K562 (cell line): ENCODE measurements around the gene LENEP. TPM values are rescaled to one million over a fixed set of nuclear protein-coding genes. Genes with fewer than 3 reads are reported as not detected.

Experiments used
- ATAC-seq: fragments of 200-7000 bp; cut with Tn5 transposase; 3 replicates; pipeline ENCODE4 v1.9.1; 2020; ENCODE audit warnings: moderate library complexity
- BruUV-seq: library from RNA; stranded (reverse); fragments of 400-500 nt; replicated peaks from 2 replicates; lab custom pipeline; 2021; lab: Mats Ljungman, UMichigan
- CTCF ChIA-PET: fragments of 300-600 bp; formaldehyde crosslinking; extraction: SDS; loops from one replicate; lab custom pipeline; 2021; ENCODE audit warnings: low intra/inter-chr PET ratio; lab: Yijun Ruan, JAX
- POLR2A ChIA-PET: fragments of 300-600, 350-650 bp; sonication (Branson Sonifier 250); formaldehyde crosslinking; extraction: SDS; loops from one replicate; lab custom pipeline; 2021; ENCODE audit warnings: antibody characterized with exemption, inconsistent platforms; lab: Yijun Ruan, JAX
- DNase-seq, 4 experiments: peaks; one replicate each; pipeline versions ENCODE4 v3.0.0 to v3.0.0-alpha.2; 2011 to 2018; ENCODE audit warnings: low spot score in 3 of 4, mixed read lengths in 3 of 4; ENCODE audit errors: extremely low read depth in 1 of 4
- FAIRE-seq: peaks from 2 replicates; lab custom pipeline; 2011; peaks lifted over from hg19 to GRCh38; lab: Jason Lieb, UNC
- H2AFZ ChIP-seq: 2 replicates; pipeline ENCODE4 v1.6.0; 2011; ENCODE audit warnings: low read depth, low read length, control low read depth, inconsistent platforms
- H3K27ac ChIP-seq: fragments of 200-600 bp; 3 replicates; pipeline ENCODE4 v1.8.0; 2011; ENCODE audit warnings: low read depth, mild to moderate bottlenecking, control low read depth, inconsistent platforms, low read length, moderate library complexity, mixed read lengths; ENCODE audit errors: extremely low read depth
- H3K27me3 ChIP-seq, 2 experiments: fragments of 300-600 bp in 1 of 2; 2 replicates in 1 of 2; 3 replicates in 1 of 2; pipeline versions ENCODE4 v1.6.0 to v1.8.0; 2011; ENCODE audit warnings: inconsistent platforms in 2 of 2, low read length in 2 of 2, mild to moderate bottlenecking in 1 of 2, mixed read lengths in 1 of 2, moderate library complexity in 1 of 2; ENCODE audit not compliant: control insufficient read depth in 2 of 2, insufficient read depth in 2 of 2
- H3K36me3 ChIP-seq: fragments of 300-600 bp; 3 replicates; pipeline ENCODE4 v1.8.0; 2011; ENCODE audit warnings: mild to moderate bottlenecking, low read length, inconsistent platforms; ENCODE audit not compliant: control insufficient read depth, insufficient read depth
- H3K4me1 ChIP-seq, 2 experiments: fragments of 200-600 bp in 1 of 2; replicated peaks in 1 of 2; 2 replicates in 1 of 2; 3 replicates in 1 of 2; pipeline versions ENCODE4 v1.5.1 to v1.8.0; 2011; ENCODE audit warnings: inconsistent platforms in 2 of 2, low read length in 2 of 2, mild to moderate bottlenecking in 1 of 2, mixed read lengths in 1 of 2, moderate library complexity in 1 of 2; ENCODE audit not compliant: control insufficient read depth in 2 of 2, insufficient read depth in 2 of 2
- H3K4me2 ChIP-seq: 2 replicates; pipeline ENCODE4 v1.6.1; 2011; ENCODE audit warnings: low read length, control low read depth, inconsistent platforms, mixed read lengths; ENCODE audit not compliant: insufficient read depth
- H3K4me3 ChIP-seq: fragments of 200-600 bp; sonication (generic), shearing (Covaris generic); 2 replicates; pipeline ENCODE4 v1.5.1; 2016; ENCODE audit warnings: control low read depth, inconsistent platforms
- H3K79me2 ChIP-seq: fragments of 200-600 bp; 3 replicates; pipeline ENCODE4 v1.8.0; 2011; ENCODE audit warnings: low read length, inconsistent platforms; ENCODE audit not compliant: control insufficient read depth, insufficient read depth
- H3K9ac ChIP-seq, 2 experiments: 2 replicates each; pipeline versions ENCODE4 v1.6.0 to v1.6.1; 2011; ENCODE audit warnings: low read depth in 2 of 2, low read length in 2 of 2, control low read depth in 1 of 2, inconsistent platforms in 1 of 2, mild to moderate bottlenecking in 1 of 2, mixed read lengths in 1 of 2; ENCODE audit not compliant: insufficient read depth in 1 of 2
- H3K9me1 ChIP-seq: one replicate; pipeline ENCODE4 v1.6.0; 2011; ENCODE audit warnings: inconsistent platforms, mild to moderate bottlenecking, low read length, moderate library complexity; ENCODE audit not compliant: control insufficient read depth, insufficient read depth
- H3K9me3 ChIP-seq: replicated peaks from 2 replicates; pipeline ENCODE4 v1.5.1; 2011; ENCODE audit warnings: low read depth, low read length, inconsistent platforms; ENCODE audit not compliant: control insufficient read depth, insufficient read depth
- H4K20me1 ChIP-seq: replicated peaks from 2 replicates; pipeline ENCODE4 v1.6.1; 2011; ENCODE audit warnings: low read length, inconsistent platforms, mixed read lengths; ENCODE audit not compliant: control insufficient read depth, insufficient read depth
- ADNP ChIP-seq: fragments of 200-800 bp; sonication (Bioruptor generic); IDR thresholded peaks from 2 replicates; pipeline ENCODE4 v1.6.1; 2016; ENCODE audit warnings: missing genetic modification characterization, missing compliant biosample characterization
- CBX1 ChIP-seq: sonication (generic); IDR thresholded peaks from 2 replicates; pipeline ENCODE4 v1.6.1; 2016; ENCODE audit warnings: antibody characterized with exemption, low read depth, mild to moderate bottlenecking
- CGGBP1 ChIP-seq: fragments of 250-450 bp; sonication (Bioruptor Pico); IDR thresholded peaks from 2 replicates; pipeline ENCODE4 v1.9.0; 2021; ENCODE audit warnings: mild to moderate bottlenecking
- CHD1 ChIP-seq: fragments of 200-600 bp; sonication (generic); IDR thresholded peaks from one replicate; pipeline ENCODE4 v1.6.1; 2012; ENCODE audit warnings: mild to moderate bottlenecking, moderate library complexity, low read length, inconsistent platforms
- OTX1 ChIP-seq: fragments of 450-650 bp; formaldehyde crosslinking; IDR thresholded peaks from 2 replicates; pipeline ENCODE4 v1.4.0; 2022; ENCODE audit warnings: mild to moderate bottlenecking
- PRPF4 ChIP-seq: fragments of 200-400 bp; formaldehyde crosslinking; IDR thresholded peaks from one replicate; pipeline ENCODE4 v1.6.1; 2017; ENCODE audit warnings: low read length, low read depth, mild to moderate bottlenecking; ENCODE audit not compliant: insufficient read depth, poor library complexity, severe bottlenecking
- RBM34 ChIP-seq: fragments of 200-400 bp; formaldehyde crosslinking; IDR thresholded peaks from 2 replicates; pipeline ENCODE4 v1.6.1; 2018; ENCODE audit warnings: low read length, borderline replicate concordance; ENCODE audit not compliant: insufficient read depth
- SRF ChIP-seq, 2 experiments: fragments of 250-450, 450-650 bp in 1 of 2; sonication (Bioruptor Pico) in 1 of 2; sonication (generic) in 1 of 2; formaldehyde crosslinking; IDR thresholded peaks; 2 replicates each; pipeline versions ENCODE4 v1.5.0 to v1.5.1; 2020 to 2022; ENCODE audit warnings: mild to moderate bottlenecking in 1 of 2, missing genetic modification reagents in 1 of 2
- THRAP3 ChIP-seq: fragments of 450-650 bp; IDR thresholded peaks from 2 replicates; pipeline ENCODE4 v1.6.1; 2016; ENCODE audit warnings: mild to moderate bottlenecking, inconsistent platforms, borderline replicate concordance
- ZBTB1 ChIP-seq: sonication (generic); formaldehyde crosslinking; IDR thresholded peaks from 2 replicates; pipeline ENCODE4 v1.8.1; 2023; ENCODE audit warnings: missing genetic modification reagents, low read depth, mild to moderate bottlenecking, borderline replicate concordance
- ZBTB5 ChIP-seq: fragments of 450-650 bp; IDR thresholded peaks from 2 replicates; pipeline ENCODE4 v1.6.1; 2017; ENCODE audit warnings: antibody characterized with exemption
- WGBS: fragments of 100-300 bp; shearing (Covaris generic); methylation state at CpG from one replicate; pipeline ENCODE4 v1.1.6; 2016; ENCODE audit warnings: low coverage, mixed read lengths; ENCODE audit not compliant: insufficient coverage; ENCODE audit errors: missing lambda C conversion rate; 5-methylcytosine and 5-hydroxymethylcytosine counted together
- in situ Hi-C: fragments of 300-500 bp; cut with MboI; formaldehyde crosslinking; loops from 4 replicates; pipeline ENCODE4 v1.15.0; 2018; ENCODE audit warnings: inconsistent platforms, mixed read lengths
- intact Hi-C: fragments of 100-400 bp; cut with micrococcal nuclease; formaldehyde crosslinking; loops from 2 replicates; pipeline ENCODE4 v1.14.2; 2022
- polyA plus RNA-seq, 8 experiments: library from polyadenylated mRNA; depleted of rRNA in 4 of 8; stranded (reverse) in 5 of 8; unstranded in 3 of 8; fragments of >200 nt; fragmentation: Nextera tagmentation in 2 of 8; fragmentation: Illumina TruSeq in 1 of 8; extraction: Ambion mirVana in 2 of 8; extraction: Trizol in 1 of 8; gene quantifications; 2 replicates each; pipeline versions ENCODE4 v1.2.1 to v1.2.3, GENCODE V29; 2011 to 2014; ENCODE audit warnings: inconsistent platforms in 1 of 8, missing spikeins in 1 of 8
- total RNA-seq, 7 experiments: library from RNA; depleted of rRNA in 6 of 7; stranded (reverse); fragments of >200 nt in 6 of 7; fragmentation: Illumina TruSeq in 2 of 7; extraction: Trizol in 2 of 7; gene quantifications; 2 replicates each; pipeline versions ENCODE4 v1.2.1 to v1.2.3, GENCODE V29; 2011 to 2021; ENCODE audit warnings: low replicate concordance in 1 of 7
- TF ChIP-seq, protein P1 (sequence below): fragments of 250-450 bp; sonication (Bioruptor Pico); IDR thresholded peaks from 2 replicates; pipeline ENCODE4 v1.5.0; 2022; ENCODE audit warnings: mild to moderate bottlenecking

LENEP gene
- total and polyA plus RNA-seq, 9 of the 15 experiments (the other 6 are each of a cell fraction or from before 2014, with no cell fraction given): 0.23 to 0.87 (median 0.67) TPM; not detected in 5

DNA sequence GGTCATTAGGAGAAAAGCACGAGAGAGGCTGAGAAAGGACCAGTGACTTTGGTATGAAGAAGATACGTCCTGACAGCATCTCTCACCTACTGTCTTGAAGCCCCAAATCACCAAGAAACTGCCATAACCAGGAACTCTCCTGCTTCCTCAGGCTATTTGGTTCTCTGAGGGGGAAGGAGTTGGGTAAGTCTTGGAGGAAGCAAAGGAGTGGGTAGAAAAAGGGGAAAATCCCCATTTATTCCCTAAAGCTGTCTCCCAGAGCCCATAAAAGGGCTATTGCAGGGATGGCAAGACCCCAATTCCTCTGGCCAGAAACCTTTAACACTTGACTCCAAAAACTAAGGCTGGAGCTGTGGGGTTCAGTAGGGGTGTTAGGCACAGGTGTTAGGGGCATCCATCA, 35.4 kb upstream of the LENEP start:
- Histone ChIP-seq H3K9me1 (no peaks in the 10 kb centered on the region), H3K4me3 (no peak overlapping the region), H3K27ac (no peak overlapping the region), H3K9ac (no peak overlapping the region), H3K4me2 (no peak overlapping the region), H3K4me1 (peaks cover 27 to 44% of the 10 kb centered on the region in 2 experiments; a peak in 4 of 5 replicates), H3K27me3 (no peaks in the 10 kb centered on the region), H3K9me3 (no peaks in the 10 kb centered on the region), H3K36me3 (peaks cover 27% of the 10 kb centered on the region; the same call in 2 of the 3 replicates), H3K79me2 (peaks cover 35% of the 10 kb centered on the region), H2AFZ (no peak overlapping the region), H4K20me1 (no peaks in the 10 kb centered on the region)
- ATAC-seq: no peak
- POLR2A ChIA-PET: interaction anchor here (4.8 kb wide), 1 partner anchor 13 kb away, joined by 20 read pairs; the partner anchor contains the start of gene SHC1
- CTCF ChIA-PET: no interaction called here
- DNase-seq: no peak
- no peak for FAIRE-seq
- WGBS: 68% methylated on average over 2 of the region's 2 CpGs
- intact Hi-C loops: no loop called here
- BruUV-seq: TSS peak; percentile 8
- in situ Hi-C loops: loop anchor here (5.0 kb wide), 1 partner anchor 104 kb away; the partner anchor contains the start of gene EFNA4
- TF ChIP-seq ZBTB1 (CRISPR knock-in tag): no peak
- TF ChIP-seq CBX1: no peak
- no peak for TF ChIP-seq THRAP3
- TF ChIP-seq ADNP (tag): no peak
- no peak for TF ChIP-seq ZBTB5
- TF ChIP-seq RBM34: no peak
- TF ChIP-seq SRF (CRISPR knock-in tag; IDR thresholded peaks at IDR 0.05): no peak
- TF ChIP-seq, protein P1, sequence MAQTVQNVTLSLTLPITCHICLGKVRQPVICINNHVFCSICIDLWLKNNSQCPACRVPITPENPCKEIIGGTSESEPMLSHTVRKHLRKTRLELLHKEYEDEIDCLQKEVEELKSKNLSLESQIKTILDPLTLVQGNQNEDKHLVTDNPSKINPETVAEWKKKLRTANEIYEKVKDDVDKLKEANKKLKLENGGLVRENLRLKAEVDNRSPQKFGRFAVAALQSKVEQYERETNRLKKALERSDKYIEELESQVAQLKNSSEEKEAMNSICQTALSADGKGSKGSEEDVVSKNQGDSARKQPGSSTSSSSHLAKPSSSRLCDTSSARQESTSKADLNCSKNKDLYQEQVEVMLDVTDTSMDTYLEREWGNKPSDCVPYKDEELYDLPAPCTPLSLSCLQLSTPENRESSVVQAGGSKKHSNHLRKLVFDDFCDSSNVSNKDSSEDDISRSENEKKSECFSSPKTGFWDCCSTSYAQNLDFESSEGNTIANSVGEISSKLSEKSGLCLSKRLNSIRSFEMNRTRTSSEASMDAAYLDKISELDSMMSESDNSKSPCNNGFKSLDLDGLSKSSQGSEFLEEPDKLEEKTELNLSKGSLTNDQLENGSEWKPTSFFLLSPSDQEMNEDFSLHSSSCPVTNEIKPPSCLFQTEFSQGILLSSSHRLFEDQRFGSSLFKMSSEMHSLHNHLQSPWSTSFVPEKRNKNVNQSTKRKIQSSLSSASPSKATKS (CRISPR knock-in tag): no peak
- no peak for TF ChIP-seq PRPF4
- no peak for TF ChIP-seq CGGBP1 (CRISPR knock-in tag)
- TF ChIP-seq CHD1: no peak
- TF ChIP-seq OTX1: no peak
